ENCODE measurements around the gene CAMK1D. TPM values are rescaled to one million over a fixed set of nuclear protein-coding genes. Genes with fewer than 3 reads are reported as not detected.

The CAMK1D gene
- total RNA-seq, 2 donors from 2014 or later: 42.5 to 50.7 TPM

- intact Hi-C loops (cut with DNase I, micrococcal nuclease): no loop called here
- DNase-seq (no peak), ATAC-seq (no peak)
Measured at GRCh38 chr10:12811826-12812225, 462.5 kb downstream of the CAMK1D start.

GRCh38 chr10:12812571-12812970, 463.2 kb downstream of the CAMK1D start:
- DNase-seq: no peak
- ATAC-seq: no peak
- intact Hi-C loops (cut with DNase I, micrococcal nuclease): no loop called here

GRCh38 chr10:12814166-12814565, 464.8 kb downstream of the CAMK1D start:
- intact Hi-C loops (cut with DNase I, micrococcal nuclease): no loop called here

GRCh38 chr10:12819071-12819470, 469.7 kb downstream of the CAMK1D start:
- no peak for ATAC-seq
- DNase-seq: no peak
- intact Hi-C loops (cut with DNase I, micrococcal nuclease): no loop called here

More at GRCh38 chr10:12814166-12814565, 464.8 kb downstream of the CAMK1D start:
- ATAC-seq: no peak
- no peak for DNase-seq

- no peak for DNase-seq
- intact Hi-C loops (cut with DNase I, micrococcal nuclease): no loop called here
- ATAC-seq: no peak
Measured at GRCh38 chr10:12819656-12820055, 470.3 kb downstream of the CAMK1D start.

- ATAC-seq: no peak
- intact Hi-C loops (cut with DNase I, micrococcal nuclease): no loop called here
Measured at GRCh38 chr10:12822126-12822892, 473.0 kb downstream of the CAMK1D start.

GRCh38 chr10:12822893-12823170, 473.5 kb downstream of the CAMK1D start:
- intact Hi-C loops (cut with DNase I, micrococcal nuclease): no loop called here
- DNase-seq (no peak), ATAC-seq (no peak)

More at GRCh38 chr10:12822126-12822892, 473.0 kb downstream of the CAMK1D start:
- DNase-seq: no peak

GRCh38 chr10:12823328-12823727, 474.0 kb downstream of the CAMK1D start:
- DNase-seq (no peak), ATAC-seq (no peak)
- intact Hi-C loops (cut with DNase I, micrococcal nuclease): no loop called here

- ATAC-seq (no peak), DNase-seq (no peak)
- intact Hi-C loops (cut with DNase I, micrococcal nuclease): no loop called here
Measured at GRCh38 chr10:12825260-12825849, 476.0 kb downstream of the CAMK1D start.

GRCh38 chr10:12826800-12827372, 477.5 kb downstream of the CAMK1D start:
- ATAC-seq (no peak), DNase-seq (no peak)
- intact Hi-C loops (cut with DNase I, micrococcal nuclease): no loop called here

- intact Hi-C loops (cut with DNase I, micrococcal nuclease): no loop called here
- DNase-seq: no peak
Measured at GRCh38 chr10:12828736-12829135, 479.4 kb downstream of the CAMK1D start.

GRCh38 chr10:12829831-12830390, 480.6 kb downstream of the CAMK1D start:
- ATAC-seq (no peak), DNase-seq (no peak)
- intact Hi-C loops (cut with DNase I, micrococcal nuclease): no loop called here

More at GRCh38 chr10:12828736-12829135, 479.4 kb downstream of the CAMK1D start:
- no peak for ATAC-seq

- no peak for DNase-seq
- no peak for ATAC-seq
- intact Hi-C loops (cut with DNase I, micrococcal nuclease): no loop called here
Measured at GRCh38 chr10:12832096-12832495, 482.7 kb downstream of the CAMK1D start.

GRCh38 chr10:12833451-12833850, 484.1 kb downstream of the CAMK1D start:
- intact Hi-C loops (cut with DNase I, micrococcal nuclease): no loop called here
- DNase-seq (no peak), ATAC-seq (no peak)

GRCh38 chr10:12834116-12834665, 484.8 kb downstream of the CAMK1D start:
- no peak for ATAC-seq
- no peak for DNase-seq
- intact Hi-C loops (cut with DNase I, micrococcal nuclease): no loop called here

GRCh38 chr10:12834721-12835120, 485.4 kb downstream of the CAMK1D start:
- intact Hi-C loops (cut with DNase I, micrococcal nuclease): no loop called here
- DNase-seq (no peak), ATAC-seq (no peak)

GRCh38 chr10:12835709-12836108, 486.4 kb downstream of the CAMK1D start:
- intact Hi-C loops (cut with DNase I, micrococcal nuclease): no loop called here
- ATAC-seq: no peak

GRCh38 chr10:12838366-12838765, 489.0 kb downstream of the CAMK1D start:
- intact Hi-C loops (cut with DNase I, micrococcal nuclease): no loop called here
- no peak for ATAC-seq

More at GRCh38 chr10:12835709-12836108, 486.4 kb downstream of the CAMK1D start:
- no peak for DNase-seq

GRCh38 chr10:12838995-12839927, 489.9 kb downstream of the CAMK1D start:
- intact Hi-C loops (cut with DNase I, micrococcal nuclease): no loop called here
- no peak for ATAC-seq
- DNase-seq: no peak

More at GRCh38 chr10:12838366-12838765, 489.0 kb downstream of the CAMK1D start:
- DNase-seq: no peak
